Putamen (tissue), 1 donor: ENCODE data around the gene KIRREL1.

Experiments used
- DNase-seq: peaks from one replicate; pipeline ENCODE4 v3.0.0-alpha.2; 2016; ENCODE audit warnings: low spot score

Gene KIRREL1

GRCh38 chr1:158146739-158147138, 153.3 kb downstream of the KIRREL1 start:
- no peak for DNase-seq

DNA sequence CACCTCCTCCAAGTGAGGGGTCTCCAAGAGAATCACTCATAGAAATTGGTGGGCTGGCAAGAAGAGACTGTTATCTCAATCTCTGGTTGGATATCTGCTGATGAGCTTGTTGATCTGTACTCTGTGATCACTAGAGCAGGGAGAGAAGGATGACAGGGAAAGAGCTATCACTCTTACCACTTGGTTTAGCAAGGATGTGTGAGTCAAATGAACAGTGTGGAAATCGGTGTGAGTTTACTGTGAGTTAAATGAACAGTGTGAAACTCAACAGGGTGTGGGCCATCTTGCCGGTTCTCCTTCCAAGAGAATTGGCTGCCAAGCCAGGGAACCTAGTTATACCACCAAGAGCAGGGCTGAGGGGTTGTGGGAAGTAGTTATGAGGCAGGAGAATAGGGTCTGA, 154.0 kb downstream of the KIRREL1 start:
- DNase-seq = no peak

DNA sequence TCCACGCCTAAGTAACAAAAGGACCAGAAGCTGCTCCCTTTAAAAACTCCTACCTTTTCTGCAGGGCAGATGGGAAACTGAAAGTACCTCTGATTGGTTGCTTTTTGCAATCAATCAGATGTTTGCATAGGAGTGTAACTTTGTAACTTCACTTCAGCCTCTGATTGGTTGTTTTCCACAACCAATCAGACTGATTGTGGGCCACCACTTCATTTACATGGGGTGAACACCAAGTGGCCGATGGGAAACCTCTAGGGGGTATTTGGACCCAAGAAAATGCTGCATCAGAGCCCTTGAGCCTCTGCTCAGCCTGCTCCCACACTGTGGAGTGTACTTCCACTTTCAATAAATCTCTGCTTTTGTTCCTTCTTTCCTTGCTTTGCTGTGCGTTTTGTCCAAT, 154.4 kb downstream of the KIRREL1 start:
- no peak for DNase-seq

DNA sequence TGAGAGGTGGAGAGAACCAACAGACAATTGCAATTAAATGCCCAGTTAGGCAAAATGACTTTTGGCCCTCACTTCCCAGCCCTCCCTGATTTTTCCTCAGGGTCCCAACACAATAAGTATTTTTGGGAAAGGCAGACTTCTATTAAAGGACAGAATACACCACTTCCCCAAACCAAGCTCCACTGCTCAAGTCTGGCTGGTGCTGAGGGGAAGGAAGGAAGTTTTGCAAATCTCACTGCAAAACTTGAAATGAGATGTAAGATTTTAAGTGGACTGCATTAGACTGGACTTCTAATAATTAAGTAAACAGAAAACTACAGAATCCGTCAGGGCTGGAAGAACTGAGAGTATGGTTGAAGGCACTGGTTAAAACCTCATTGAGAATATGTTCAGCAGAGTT, 155.0 kb downstream of the KIRREL1 start:
- no peak for DNase-seq

GRCh38 chr1:158149175-158149574, 155.7 kb downstream of the KIRREL1 start:
- peak; percentile 19 for DNase-seq
